GM12872 (cell line): ENCODE results near the gene CLDN16.

Experiments used
- CTCF ChIP-seq: IDR thresholded peaks from 3 replicates; pipeline ENCODE4 v1.5.1; 2011; ENCODE audit warnings: low read depth, mild to moderate bottlenecking, low read length, moderate library complexity; ENCODE audit not compliant: insufficient read depth

CLDN16 gene

DNA sequence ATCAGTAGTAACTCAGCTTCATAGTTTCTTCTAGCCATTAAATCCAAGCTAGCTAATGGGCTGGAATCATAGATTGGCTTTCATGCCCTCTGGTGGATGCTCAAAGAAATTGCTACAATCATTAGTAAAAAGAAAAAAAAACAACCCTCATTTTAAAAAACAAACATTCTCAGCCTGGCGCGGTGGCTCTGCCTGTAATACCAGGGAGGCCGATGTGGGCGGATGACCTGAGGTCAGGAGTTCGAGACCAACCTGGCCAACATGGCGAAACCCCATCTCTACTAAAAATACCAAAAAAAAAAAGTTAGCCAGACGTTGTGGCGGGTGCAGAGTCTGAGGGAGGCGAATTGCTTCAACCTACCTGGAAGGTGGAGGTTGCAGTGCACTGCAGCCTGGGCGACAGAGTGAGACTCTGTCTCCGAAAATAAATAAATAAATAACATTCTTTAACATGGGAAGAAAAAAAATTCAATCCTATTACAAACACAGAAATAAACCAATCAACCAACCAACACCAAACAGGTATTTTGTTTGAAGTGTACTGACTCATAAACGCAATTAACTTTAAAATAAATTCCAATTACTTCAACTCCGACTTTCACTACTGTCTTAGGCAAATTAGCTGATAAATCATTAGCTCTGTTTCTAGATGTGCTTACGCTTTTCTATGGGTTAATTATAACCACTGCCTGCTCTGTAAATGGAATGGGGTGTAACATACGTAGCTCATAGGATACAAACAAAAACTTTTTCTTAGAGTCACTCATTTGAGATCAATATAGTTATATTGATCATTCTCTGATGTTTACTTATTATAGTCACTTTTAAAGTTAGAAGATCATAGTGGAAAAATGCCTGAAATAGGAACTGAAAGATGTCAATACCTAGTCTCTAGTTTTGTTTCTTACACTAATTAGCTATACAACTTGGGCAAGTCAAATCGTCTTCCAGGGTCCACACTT lies 36.8 kb downstream of the CLDN16 start:
- TF ChIP-seq CTCF, result peak; percentile 55

DNA sequence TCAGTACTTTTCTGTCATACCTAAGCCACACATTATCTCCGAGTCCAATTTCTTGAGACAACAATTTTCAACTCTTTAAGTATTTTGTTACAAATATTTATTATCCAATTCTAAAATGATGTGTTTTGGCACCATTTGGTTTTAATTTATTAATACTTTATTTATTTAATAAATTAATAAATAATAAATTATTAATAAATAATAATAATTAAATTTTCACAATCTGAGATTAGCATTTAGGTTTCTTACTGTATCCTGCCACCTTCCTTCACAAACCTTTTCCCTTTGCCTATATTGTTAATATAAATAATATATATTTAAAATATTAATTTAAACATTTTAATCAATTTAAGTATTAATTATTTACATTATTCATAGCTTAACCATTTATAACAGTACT lies 37.9 kb downstream of the CLDN16 start:
- TF ChIP-seq CTCF, result no peak

DNA sequence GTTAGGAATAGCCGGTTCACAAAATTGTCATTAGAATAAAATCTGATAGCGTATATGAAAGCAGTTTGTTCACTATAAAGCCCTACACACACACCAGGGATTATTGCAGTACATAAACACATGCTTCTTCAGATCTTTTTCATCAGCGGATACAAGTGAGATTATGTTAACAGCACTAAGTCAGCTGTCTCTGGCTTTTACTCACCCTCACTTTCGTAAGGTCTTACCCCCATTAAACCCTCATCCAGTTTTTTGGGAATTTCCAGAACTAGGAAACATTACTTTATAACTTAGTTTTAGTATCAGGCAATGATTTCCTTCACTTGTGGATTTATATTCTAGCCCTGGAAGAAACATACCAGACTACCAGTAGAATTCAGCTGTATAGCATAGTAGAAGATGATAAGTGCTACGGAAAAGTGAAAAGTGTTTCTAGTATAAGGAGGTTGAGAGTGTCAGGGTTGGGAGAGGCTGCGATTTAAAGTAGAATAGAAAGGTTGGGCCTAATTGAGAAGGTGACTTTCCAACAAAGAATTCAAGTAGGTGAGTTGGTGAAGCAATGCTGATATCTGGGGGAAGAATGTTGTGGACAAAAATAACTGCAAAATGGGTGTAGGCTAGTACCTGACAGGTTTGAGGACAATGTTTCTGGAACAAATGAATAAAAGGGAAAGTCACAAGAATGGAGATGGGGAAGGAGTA lies 39.0 kb downstream of the CLDN16 start:
- TF ChIP-seq CTCF, result no peak

DNA sequence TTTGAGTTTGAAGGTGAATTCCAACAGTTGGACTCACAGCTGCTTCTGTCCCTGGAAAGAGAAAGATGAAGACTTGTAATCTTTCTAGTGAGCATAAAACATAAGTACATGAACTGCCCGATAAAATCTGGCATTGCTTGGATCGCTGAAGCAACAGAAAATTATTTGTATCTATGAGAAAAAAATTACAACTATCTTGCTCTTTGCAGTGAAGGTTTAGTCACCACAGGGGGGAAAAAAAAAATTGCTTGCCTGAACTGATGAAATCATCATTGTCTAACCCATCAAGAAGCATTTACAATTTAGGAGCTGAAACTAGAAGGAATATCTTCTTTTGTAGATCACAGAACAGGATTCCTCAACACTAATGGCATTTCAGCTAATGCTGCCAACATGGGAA lies 41.7 kb downstream of the CLDN16 start:
- no peak for TF ChIP-seq CTCF

DNA sequence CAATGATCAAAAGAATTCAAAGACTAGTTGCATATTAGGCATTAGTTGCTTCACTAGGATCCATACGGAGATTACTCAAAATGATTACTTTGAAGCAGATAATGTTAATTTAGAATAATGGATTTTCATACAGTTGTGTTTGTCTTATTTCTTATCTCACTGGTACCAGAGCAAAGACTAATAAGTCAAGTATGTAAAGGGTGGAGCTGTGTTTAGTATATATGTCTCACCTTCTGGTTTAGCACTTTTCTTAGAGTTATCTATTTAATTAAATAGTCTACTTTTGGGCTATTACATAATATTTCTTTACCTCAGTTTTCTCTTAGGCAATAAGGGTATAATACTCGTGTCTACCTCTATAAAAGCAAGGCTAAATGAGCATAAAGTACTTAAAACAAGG lies 42.9 kb downstream of the CLDN16 start:
- TF ChIP-seq CTCF, result no peak

- no peak for TF ChIP-seq CTCF
These were observed 44.3 kb downstream of the CLDN16 start for GRCh38 chr3:190432216-190432615.

DNA sequence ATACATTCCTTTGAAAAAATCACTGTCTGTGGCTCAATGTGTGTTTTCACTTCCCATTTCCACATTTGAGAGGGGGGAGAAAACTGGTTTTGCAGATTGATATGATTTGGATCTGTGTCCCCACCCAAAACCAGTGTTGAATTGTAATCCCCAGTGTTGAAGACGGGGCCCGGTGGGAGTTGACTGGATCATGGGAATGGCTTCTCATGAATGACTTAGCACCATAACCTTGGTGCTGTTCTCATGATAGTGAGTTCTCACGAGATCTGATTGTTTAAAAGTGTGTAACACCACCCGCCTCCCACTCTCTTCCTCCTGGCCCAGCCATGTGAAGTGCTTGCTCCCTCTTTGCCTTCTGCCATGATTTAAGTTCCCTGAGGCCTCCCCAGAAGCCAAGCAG lies 45.7 kb downstream of the CLDN16 start:
- TF ChIP-seq CTCF, result no peak
